ENCODE measurements around the gene TMEM72. TPM values are rescaled to one million over a fixed set of nuclear protein-coding genes. Genes with fewer than 3 reads are reported as not detected.

The TMEM72 gene
- total RNA-seq, 6 experiments from 2014 or later: not detected

- Mint-ChIP-seq H3K27me3 (ENCODE audit: insufficient read depth) (peaks cover 4% of the 10 kb centered on the region), H3K4me3 (no peak overlapping the region), H3K9me3 (no peaks in the 10 kb centered on the region), H3K27ac (peak overlapping the region; percentile 62), H3K36me3 (ENCODE audit: low read depth) (no peaks in the 10 kb centered on the region), H3K4me1 (ENCODE audit: low read depth) (peaks cover 16% of the 10 kb centered on the region)
- no peak for DNase-seq
- TF ChIP-seq CTCF (IDR thresholded peaks at IDR 0.05): no peak
Observed at GRCh38 chr10:44935966-44936295, 24.8 kb downstream of the TMEM72 start.

GRCh38 chr10:44936314-44936975 is 25.3 kb downstream of the TMEM72 start:
- no peak for TF ChIP-seq CTCF (IDR thresholded peaks at IDR 0.05)
- no peaks in the 10 kb centered on the region; the same call in 1 of the 2 replicates for H3K27me3 Mint-ChIP-seq (ENCODE audit: insufficient read depth)
- H3K27ac Mint-ChIP-seq: no peak overlapping the region
- H3K4me3 Mint-ChIP-seq: no peak overlapping the region
- H3K4me1 Mint-ChIP-seq (ENCODE audit: low read depth): peaks cover 16% of the 10 kb centered on the region
- DNase-seq: no peak
- H3K36me3 Mint-ChIP-seq (ENCODE audit: low read depth): no peaks in the 10 kb centered on the region
- no peaks in the 10 kb centered on the region for H3K9me3 Mint-ChIP-seq

- no peak for TF ChIP-seq CTCF (IDR thresholded peaks at IDR 0.05)
- Mint-ChIP-seq H3K27ac (no peak overlapping the region), H3K9me3 (no peaks in the 10 kb centered on the region), H3K27me3 (ENCODE audit: insufficient read depth) (no peaks in the 10 kb centered on the region; the same call in 1 of the 2 replicates), H3K4me3 (no peak overlapping the region), H3K36me3 (ENCODE audit: low read depth) (no peaks in the 10 kb centered on the region), H3K4me1 (ENCODE audit: low read depth) (peaks cover 16% of the 10 kb centered on the region)
- DNase-seq: no peak
Observed at GRCh38 chr10:44937196-44938005, 26.3 kb downstream of the TMEM72 start.

GRCh38 chr10:44938956-44939355 is 27.8 kb downstream of the TMEM72 start:
- Mint-ChIP-seq H3K4me3 (no peak overlapping the region), H3K4me1 (ENCODE audit: low read depth) (peaks cover 16% of the 10 kb centered on the region)
- DNase-seq: no peak

More at GRCh38 chr10:44938956-44939355, 27.8 kb downstream of the TMEM72 start:
- Mint-ChIP-seq H3K9me3 (no peaks in the 10 kb centered on the region), H3K27me3 (ENCODE audit: insufficient read depth) (no peaks in the 10 kb centered on the region; the same call in 1 of the 2 replicates), H3K36me3 (ENCODE audit: low read depth) (no peaks in the 10 kb centered on the region), H3K27ac (no peak overlapping the region)
- no peak for TF ChIP-seq CTCF (IDR thresholded peaks at IDR 0.05)
